Measurements from ENCODE around the gene DLL1.

DLL1 gene

DNA sequence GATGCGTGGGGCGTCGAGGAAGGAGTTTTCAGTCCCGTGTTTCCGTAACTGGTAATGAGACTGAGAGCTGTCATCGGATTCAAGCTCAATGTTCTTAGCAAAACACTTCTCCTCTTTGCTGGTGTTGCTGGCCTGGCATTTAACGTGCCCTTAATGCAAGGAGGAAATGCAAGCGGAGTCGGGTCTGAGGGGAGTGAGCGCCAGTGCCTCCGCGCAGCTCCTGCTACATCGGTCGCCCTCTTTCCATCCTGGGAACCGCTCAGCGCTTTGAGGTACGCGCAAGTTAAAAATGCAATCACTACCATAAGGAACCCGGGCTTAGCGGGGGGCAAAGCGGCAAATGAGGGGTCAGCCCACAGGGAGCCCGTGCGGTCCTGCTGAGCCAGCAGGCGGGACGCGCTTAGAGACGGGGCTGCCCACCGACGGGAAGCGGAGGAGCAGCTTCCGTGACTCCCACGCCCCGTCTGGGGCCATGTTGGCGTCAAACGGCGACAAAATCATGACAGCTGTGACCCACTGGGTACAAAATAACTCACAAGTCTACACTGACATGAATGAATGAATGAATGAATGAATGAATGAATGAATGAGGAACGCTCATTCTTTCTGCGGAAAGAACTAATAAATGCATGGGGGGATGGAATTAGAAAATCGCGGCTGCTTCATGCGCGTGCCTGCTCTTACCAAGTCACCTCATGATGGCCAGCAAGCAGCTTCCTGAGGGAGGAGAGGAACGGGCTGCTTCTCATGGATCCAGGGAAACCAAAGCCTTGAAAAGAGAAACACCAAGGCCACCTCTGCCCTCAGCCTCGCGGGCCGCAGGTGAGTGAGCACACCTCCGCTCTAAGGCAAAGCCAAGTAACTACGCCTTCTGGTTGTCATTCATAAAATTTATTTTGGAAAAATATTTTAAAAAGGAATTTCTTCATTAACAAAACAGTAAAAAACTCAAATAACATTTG lies 9.3 kb downstream of the DLL1 start:
- no peak for DNase-seq (ENCODE audit: low read depth)

- no peak for DNase-seq (ENCODE audit: low read depth)
These were observed 10.2 kb downstream of the DLL1 start for GRCh38 chr6:170280689-170281045.

- no peak for DNase-seq (ENCODE audit: low read depth)
These were observed 10.7 kb downstream of the DLL1 start for GRCh38 chr6:170279977-170280688.

GRCh38 chr6:170279426-170279825 lies 11.5 kb downstream of the DLL1 start:
- no peak for DNase-seq (ENCODE audit: low read depth)

GRCh38 chr6:170278743-170279094 lies 12.2 kb downstream of the DLL1 start:
- no peak for DNase-seq (ENCODE audit: low read depth)

- DNase-seq (ENCODE audit: low read depth): no peak
These were observed 12.8 kb downstream of the DLL1 start for GRCh38 chr6:170277893-170278742.

DNA sequence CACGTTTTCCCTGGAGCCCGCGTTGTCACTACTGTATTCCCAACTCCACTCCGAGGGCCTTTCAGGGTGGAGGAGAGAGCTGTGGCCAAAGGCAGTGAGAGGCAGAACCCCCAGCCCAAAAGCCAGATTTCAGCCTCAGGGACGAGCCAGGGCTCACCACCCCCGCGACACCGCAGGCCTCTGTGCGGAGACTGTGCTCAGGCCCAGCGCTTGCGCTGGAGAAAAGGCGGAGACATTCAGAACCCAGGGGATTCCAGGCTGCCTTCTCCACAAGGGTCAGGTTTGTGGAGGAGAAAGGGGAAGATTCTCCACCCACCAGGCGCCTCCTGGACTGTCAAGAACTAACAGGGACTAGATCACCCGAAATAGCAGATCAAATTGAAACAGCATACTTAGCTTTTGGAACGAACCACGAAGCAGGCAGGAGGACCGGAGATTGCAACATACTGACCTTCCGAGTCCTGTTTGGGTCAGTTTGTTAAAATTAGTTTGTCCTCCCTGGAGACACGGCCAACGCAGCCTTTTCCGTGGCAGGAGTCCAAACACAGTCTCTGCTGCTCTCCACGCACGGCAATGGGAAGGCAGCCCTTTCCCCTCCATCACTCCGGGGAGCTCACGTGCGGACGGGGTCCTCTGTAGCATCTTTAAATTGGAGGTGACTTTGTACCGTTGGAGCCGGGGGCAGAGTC lies 14.4 kb downstream of the DLL1 start:
- no peak for DNase-seq (ENCODE audit: low read depth)

GRCh38 chr6:170274713-170275560 lies 15.9 kb downstream of the DLL1 start:
- no peak for DNase-seq (ENCODE audit: low read depth)

- no peak for DNase-seq (ENCODE audit: low read depth)
These were observed 17.2 kb downstream of the DLL1 start for GRCh38 chr6:170273681-170274080.

DNA sequence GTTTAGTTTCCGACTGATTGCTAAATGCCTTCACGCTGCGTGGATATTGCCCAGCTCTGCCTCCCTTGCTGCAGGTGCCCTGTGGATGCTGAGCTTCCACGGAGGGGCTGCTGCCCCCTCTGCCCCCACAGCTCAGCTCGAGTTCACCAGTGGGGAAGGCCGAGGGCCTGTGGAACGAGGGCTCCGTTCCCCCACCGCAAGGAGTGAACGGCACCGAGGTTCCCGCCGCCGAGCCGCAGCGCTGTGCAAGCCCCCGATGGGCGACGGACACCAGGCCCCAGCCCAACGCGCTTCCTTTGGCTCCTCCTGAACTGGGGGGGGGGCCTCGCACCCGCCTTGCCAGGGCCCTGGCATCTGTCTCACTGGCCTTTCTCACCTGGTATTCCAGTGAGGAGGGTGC lies 17.7 kb downstream of the DLL1 start:
- DNase-seq (ENCODE audit: low read depth): no peak

- no peak for DNase-seq (ENCODE audit: low read depth)
These were observed 18.4 kb downstream of the DLL1 start for GRCh38 chr6:170272341-170273065.

- DNase-seq (ENCODE audit: low read depth): no peak
These were observed 19.0 kb downstream of the DLL1 start for GRCh38 chr6:170271771-170272314.

GRCh38 chr6:170270984-170271593 lies 19.8 kb downstream of the DLL1 start:
- no peak for DNase-seq (ENCODE audit: low read depth)

- no peak for DNase-seq (ENCODE audit: low read depth)
These were observed 20.9 kb downstream of the DLL1 start for GRCh38 chr6:170269846-170270541.

GRCh38 chr6:170269151-170269845 lies 21.6 kb downstream of the DLL1 start:
- no peak for DNase-seq (ENCODE audit: low read depth)

DNA sequence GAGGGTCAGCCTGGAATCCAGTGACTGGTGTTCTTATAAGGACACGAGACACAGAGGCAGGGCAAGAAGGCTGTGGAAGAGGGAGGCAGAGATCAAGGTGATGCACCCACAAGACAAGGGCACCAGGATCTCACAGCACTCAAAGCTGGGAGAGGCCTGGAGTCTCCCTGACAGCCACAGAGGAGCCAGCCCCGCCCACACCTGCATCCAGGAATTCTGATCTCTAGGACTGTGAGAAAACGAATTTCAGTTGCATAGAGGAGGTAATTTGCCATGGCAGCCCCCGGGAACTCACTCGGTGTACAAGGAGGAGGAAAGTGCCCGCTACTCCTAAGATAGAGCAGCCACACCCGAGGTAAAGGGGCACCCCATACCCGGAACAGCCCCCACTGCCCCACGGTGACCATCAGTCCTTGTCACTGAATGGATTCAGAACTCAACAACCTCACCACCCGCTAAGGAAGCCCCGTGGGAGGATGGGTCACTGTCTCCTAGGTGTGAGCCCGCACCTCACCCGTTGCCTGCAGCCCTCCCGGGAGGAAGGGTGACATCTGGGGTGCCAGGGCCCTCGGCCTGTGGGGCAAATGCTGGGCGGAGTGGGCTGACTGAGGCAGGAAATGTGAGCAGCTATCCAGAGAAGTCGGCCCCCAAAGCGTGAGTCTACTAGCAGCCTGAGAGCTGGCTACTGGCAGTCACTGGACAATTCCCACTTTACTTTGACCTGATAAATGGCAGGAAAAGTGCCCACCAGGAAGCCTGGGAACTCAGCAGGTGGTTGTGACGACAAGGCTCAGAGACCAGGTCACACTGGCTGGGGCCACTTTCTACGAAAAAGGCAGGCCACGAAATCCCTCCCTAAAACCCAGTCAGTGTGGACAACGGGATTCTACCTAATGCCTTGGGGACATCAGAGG lies 22.4 kb downstream of the DLL1 start:
- DNase-seq (ENCODE audit: low read depth): no peak

- no peak for DNase-seq (ENCODE audit: low read depth)
These were observed 23.2 kb downstream of the DLL1 start for GRCh38 chr6:170267688-170268087.

Data from non-pigmented ciliary epithelial cell (primary cell).